ENCODE results near the gene KLHL22.

- TF ChIP-seq CTCF (conservative IDR thresholded peaks at IDR 0.05; ENCODE audit: low read length): no peak
- no peak for TF ChIP-seq EZH2phosphoT487 (IDR thresholded peaks at IDR 0.05; ENCODE audit: borderline replicate concordance)
Measured at GRCh38 chr22:20537325-20537756, 41.7 kb upstream of the KLHL22 start.

All from Loucy (cell line).